Amygdala (tissue), 56 donors: Measurements from ENCODE around the gene C15orf39.

ENCODE experiments used
- DNase-seq, 56 donors: peaks; one replicate each; lab custom pipeline; 2025; lab: John Stamatoyannopoulos, UW

Gene C15orf39

GRCh38 chr15:75195122-75195765 lies 6.4 kb upstream of the C15orf39 start:
- DNase-seq = peak in 31 of 56 donors; percentile 6 to 74 (median 37)

- peak in 2 of 56 donors; percentile 47 to 64 for DNase-seq
These were observed 5.9 kb upstream of the C15orf39 start for GRCh38 chr15:75195766-75196241.

- no peak for DNase-seq
These were observed 4.5 kb upstream of the C15orf39 start for GRCh38 chr15:75197062-75197630.

GRCh38 chr15:75198560-75199356 lies 2.9 kb upstream of the C15orf39 start:
- DNase-seq = peak in 1 of 56 donors; percentile 10

DNA sequence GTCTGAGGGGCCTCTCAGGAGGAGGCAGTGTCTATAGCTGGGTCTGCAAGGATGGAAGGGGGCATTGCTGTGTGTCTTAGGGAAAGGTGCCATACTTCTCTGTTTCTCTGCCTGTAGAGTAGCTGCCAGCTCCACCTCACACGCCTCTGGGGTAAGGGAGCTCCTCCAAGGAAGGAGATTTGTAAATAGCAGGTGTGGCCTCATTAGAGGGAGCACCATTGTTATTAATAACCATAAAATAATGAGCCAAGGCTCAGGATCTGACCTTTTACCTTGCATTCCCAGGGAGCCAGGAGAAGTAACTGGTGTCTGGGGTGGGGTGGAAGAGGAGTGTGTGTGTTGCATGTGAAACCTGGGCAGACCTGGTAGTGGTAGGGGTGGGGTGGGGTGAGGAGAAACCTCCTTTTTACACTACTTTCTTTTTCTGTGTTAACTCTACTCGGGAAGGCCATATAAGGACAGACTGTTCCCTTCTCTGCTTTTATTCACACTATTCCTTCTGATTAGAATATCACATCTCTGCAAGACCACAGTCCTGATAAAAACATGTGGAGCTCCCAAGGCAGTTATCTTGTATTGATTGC lies 2.2 kb upstream of the C15orf39 start:
- no peak for DNase-seq

DNA sequence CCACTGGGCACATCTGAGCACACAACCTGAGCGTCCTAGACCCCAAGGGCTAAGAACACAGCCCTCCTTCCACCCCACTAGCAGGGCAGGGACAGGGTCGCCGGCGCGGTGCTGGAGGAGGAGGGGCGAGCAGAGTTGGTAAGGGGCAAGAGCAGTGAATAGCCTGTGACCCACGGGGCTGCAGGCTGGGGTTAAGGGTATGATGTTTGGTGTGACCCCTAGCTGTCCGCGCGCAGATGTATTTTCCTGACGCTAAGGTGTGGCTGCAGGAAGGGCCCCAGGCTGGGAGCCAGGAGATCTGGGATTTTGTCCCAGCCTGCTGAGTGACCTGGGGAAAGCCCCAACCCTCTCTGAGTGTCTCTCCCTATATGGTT lies 1.3 kb upstream of the C15orf39 start:
- DNase-seq = no peak

DNA sequence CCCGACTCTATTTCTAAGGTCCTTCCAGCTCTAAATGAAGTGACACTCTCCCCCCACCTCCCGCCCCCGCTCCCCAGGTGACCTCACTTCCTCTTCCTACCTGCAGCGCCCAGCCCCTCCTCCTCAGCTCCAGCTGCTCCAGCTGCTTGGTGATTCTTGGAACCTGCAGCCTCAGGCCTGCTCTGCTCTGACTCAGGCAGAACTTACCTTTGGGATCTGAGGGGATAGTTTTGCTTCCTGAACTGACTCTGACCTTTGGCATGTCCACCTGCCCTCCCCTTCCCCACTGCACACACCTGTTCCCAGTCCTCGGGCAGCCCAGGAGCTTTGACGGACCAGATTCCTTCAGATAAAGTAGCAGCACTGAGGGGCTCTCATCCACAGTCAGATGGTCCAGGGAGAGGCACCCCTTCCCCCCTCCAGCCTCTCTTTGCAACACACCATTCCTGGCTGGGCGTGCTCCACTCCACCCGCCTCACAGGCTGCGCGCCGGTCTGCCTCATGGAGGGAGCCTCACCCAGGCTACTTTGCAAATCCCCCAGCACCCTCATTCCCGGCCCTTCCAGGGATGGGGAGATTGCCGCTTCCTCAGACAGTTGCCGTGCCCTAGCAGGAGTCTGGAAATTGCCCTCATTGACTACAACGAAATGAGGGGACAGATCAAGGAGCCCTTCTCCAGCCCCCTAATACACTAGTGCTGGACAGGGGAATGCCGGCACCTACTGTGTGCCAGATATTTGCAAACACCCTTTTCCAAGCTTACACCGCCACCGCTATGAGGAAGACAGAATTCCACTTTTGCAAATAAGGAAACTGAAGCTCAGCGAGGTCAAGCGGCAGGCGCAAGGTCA lies 692 bp upstream of the C15orf39 start:
- DNase-seq = peak in 1 of 56 donors; percentile 12

GRCh38 chr15:75202251-75203016 lies 752 bp downstream of the C15orf39 start:
- DNase-seq = peak in 29 of 56 donors; percentile 14 to 71 (median 41)

- peak in 1 of 56 donors; percentile 28 for DNase-seq
These were observed 1.6 kb downstream of the C15orf39 start for GRCh38 chr15:75203017-75203907.

GRCh38 chr15:75203908-75204263 lies 2.2 kb downstream of the C15orf39 start:
- DNase-seq = no peak

- DNase-seq = peak; percentile 32 to 90 (median 76)
These were observed 2.8 kb downstream of the C15orf39 start for GRCh38 chr15:75204340-75205063.

DNA sequence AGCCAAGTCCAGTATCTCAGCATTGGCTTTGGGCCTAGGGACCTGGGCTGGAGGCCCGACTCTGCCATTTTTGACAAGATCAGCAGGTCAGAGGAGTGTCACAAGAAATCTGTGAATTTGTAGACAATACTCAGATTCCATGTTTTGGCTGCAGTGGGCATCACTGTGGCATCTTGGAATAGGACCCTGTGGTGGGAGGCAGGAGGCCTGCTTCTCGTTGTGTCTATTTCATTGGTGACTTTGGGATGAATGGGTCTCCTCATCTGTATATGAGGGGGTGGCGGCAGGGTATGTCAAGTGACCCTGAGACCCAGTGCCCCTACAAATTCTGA lies 3.3 kb downstream of the C15orf39 start:
- DNase-seq = no peak

DNA sequence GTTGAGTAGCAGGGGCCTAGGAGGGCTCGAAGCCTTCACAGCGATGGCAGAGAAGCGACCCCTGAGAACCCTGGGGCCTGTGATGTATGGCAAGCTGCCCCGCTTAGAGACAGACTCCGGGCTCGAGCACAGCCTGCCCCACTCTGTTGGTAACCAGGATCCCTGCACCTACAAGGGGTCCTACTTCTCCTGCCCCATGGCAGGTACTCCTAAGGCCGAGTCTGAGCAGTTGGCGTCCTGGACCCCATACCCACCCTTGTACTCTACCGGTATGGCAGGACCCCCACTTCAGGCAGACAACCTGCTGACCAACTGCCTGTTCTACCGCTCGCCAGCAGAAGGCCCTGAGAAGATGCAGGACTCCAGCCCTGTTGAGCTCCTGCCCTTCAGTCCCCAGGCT lies 4.3 kb downstream of the C15orf39 start:
- no peak for DNase-seq

- no peak for DNase-seq
These were observed 5.3 kb downstream of the C15orf39 start for GRCh38 chr15:75206803-75207617.

GRCh38 chr15:75207618-75208500 lies 6.2 kb downstream of the C15orf39 start:
- peak in 5 of 56 donors; percentile 3 to 35 (median 19) for DNase-seq
